Liver (tissue), 9 donors: ENCODE measurements around the gene HSPG2. TPM values are rescaled to one million over a fixed set of nuclear protein-coding genes. Genes with fewer than 3 reads are reported as not detected.

Experiments
- DNase-seq: peaks from one replicate; pipeline ENCODE4 v3.0.0-alpha.2; 2017; ENCODE audit warnings: low spot score
- H3K27ac ChIP-seq, 2 donors: one replicate each; pipeline ENCODE4 v1.7.0; 2013; ENCODE audit warnings: inconsistent platforms in 2 of 2, low read length in 2 of 2, control low read depth in 1 of 2, low read depth in 1 of 2, mild to moderate bottlenecking in 1 of 2
- H3K27me3 ChIP-seq, 4 donors: one replicate each; pipeline versions ENCODE4 v1.6.1 to v1.7.0; 2013; ENCODE audit warnings: low read length in 3 of 4, inconsistent platforms in 1 of 4, mild to moderate bottlenecking in 1 of 4, moderate library complexity in 1 of 4; ENCODE audit not compliant: control insufficient read depth in 4 of 4, insufficient read depth in 4 of 4
- H3K36me3 ChIP-seq, 4 donors: one replicate each; pipeline versions ENCODE4 v1.6.1 to v1.7.0; 2013; ENCODE audit warnings: low read length in 3 of 4, mild to moderate bottlenecking in 3 of 4, low read depth in 1 of 4, moderate library complexity in 1 of 4; ENCODE audit not compliant: control insufficient read depth in 4 of 4, insufficient read depth in 3 of 4
- H3K4me1 ChIP-seq, 4 donors: one replicate each; pipeline versions ENCODE4 v1.6.1 to v1.7.0; 2013; ENCODE audit warnings: low read length in 3 of 4, mild to moderate bottlenecking in 3 of 4, moderate library complexity in 1 of 4; ENCODE audit not compliant: control insufficient read depth in 4 of 4, insufficient read depth in 4 of 4
- H3K4me3 ChIP-seq, 3 donors: one replicate each; pipeline versions ENCODE4 v1.6.1 to v1.7.0; 2013; ENCODE audit warnings: low read length in 3 of 3, control low read depth in 1 of 3, low read depth in 1 of 3, mild to moderate bottlenecking in 1 of 3
- H3K9ac ChIP-seq, 2 donors: one replicate each; pipeline ENCODE4 v1.7.0; 2013; ENCODE audit warnings: low read length in 2 of 2, mild to moderate bottlenecking in 2 of 2, moderate library complexity in 2 of 2, control low read depth in 1 of 2, low read depth in 1 of 2
- H3K9me3 ChIP-seq, 4 donors: one replicate each; pipeline versions ENCODE4 v1.6.1 to v1.7.0; 2013; ENCODE audit warnings: low read length in 3 of 4; ENCODE audit not compliant: control insufficient read depth in 4 of 4
- EGR1 ChIP-seq, 2 donors: IDR thresholded peaks; 2 replicates each; pipeline ENCODE4 v1.6.1; 2016 to 2018; ENCODE audit warnings: antibody characterized with exemption in 2 of 2, low read depth in 2 of 2
- FOXA1 ChIP-seq: IDR thresholded peaks from 2 replicates; pipeline ENCODE4 v1.6.1; 2016; ENCODE audit warnings: antibody characterized with exemption
- FOXA2 ChIP-seq: IDR thresholded peaks from 2 replicates; pipeline ENCODE4 v1.6.1; 2016; ENCODE audit warnings: antibody characterized with exemption
- GABPA ChIP-seq, 2 donors: IDR thresholded peaks in 1 of 2; conservative IDR thresholded peaks in 1 of 2; 2 replicates each; pipeline ENCODE4 v1.6.1; 2016; ENCODE audit warnings: antibody characterized with exemption in 2 of 2, mild to moderate bottlenecking in 1 of 2, moderate library complexity in 1 of 2
- HNF4A ChIP-seq, 2 donors: conservative IDR thresholded peaks; 2 replicates each; pipeline ENCODE4 v1.6.1; 2016; ENCODE audit warnings: antibody characterized with exemption in 2 of 2, mild to moderate bottlenecking in 2 of 2
- HNF4G ChIP-seq: IDR thresholded peaks from 2 replicates; pipeline ENCODE4 v1.6.1; 2016; ENCODE audit warnings: antibody characterized with exemption
- JUND ChIP-seq, 2 donors: IDR thresholded peaks; 2 replicates each; pipeline ENCODE4 v1.6.1; 2016; ENCODE audit warnings: antibody characterized with exemption in 2 of 2
- NR2F2 ChIP-seq: IDR thresholded peaks from 2 replicates; pipeline ENCODE4 v1.6.1; 2016; ENCODE audit warnings: antibody characterized with exemption
- RAD21 ChIP-seq, 2 donors: IDR thresholded peaks; 2 replicates each; pipeline ENCODE4 v1.6.1; 2016; ENCODE audit warnings: antibody characterized with exemption in 2 of 2, mild to moderate bottlenecking in 2 of 2
- RXRA ChIP-seq, 2 donors: IDR thresholded peaks; 2 replicates each; pipeline ENCODE4 v1.6.1; 2017 to 2018; ENCODE audit warnings: antibody characterized with exemption in 2 of 2, mild to moderate bottlenecking in 1 of 2
- SP1 ChIP-seq: IDR thresholded peaks from 2 replicates; pipeline ENCODE4 v1.6.1; 2018; ENCODE audit warnings: antibody characterized with exemption, mild to moderate bottlenecking
- TAF1 ChIP-seq: conservative IDR thresholded peaks from 2 replicates; pipeline ENCODE4 v1.6.1; 2016; ENCODE audit warnings: antibody characterized with exemption, mild to moderate bottlenecking
- YY1 ChIP-seq: IDR thresholded peaks from 2 replicates; pipeline ENCODE4 v1.6.1; 2016; ENCODE audit warnings: antibody characterized with exemption, mild to moderate bottlenecking
- WGBS: extraction: QIAGEN DNeasy Blood & Tissue Kit; methylation state at CpG from one replicate; pipeline ENCODE4 v1.1.7; 2013; 5-methylcytosine and 5-hydroxymethylcytosine counted together
- polyA plus RNA-seq, 2 donors: library from polyadenylated mRNA; stranded (reverse) in 1 of 2; unstranded in 1 of 2; fragments of 200-250 nt in 1 of 2; fragments of >200 nt in 1 of 2; fragmentation: Nextera tagmentation in 1 of 2; extraction: Ambion mirVana in 1 of 2; gene quantifications; one replicate each; pipeline versions ENCODE4 v1.2.1 to v1.2.3, GENCODE V29; 2013 to 2015
- total RNA-seq, 2 donors: library from RNA; depleted of rRNA; stranded (reverse); fragments of >200 nt; gene quantifications; one replicate each; pipeline ENCODE4 v1.2.3, GENCODE V29; 2014
- TF ChIP-seq, protein P1 (sequence below): fragments of 150-350 bp; IDR thresholded peaks from 2 replicates; pipeline ENCODE4 v1.5.1; 2017; ENCODE audit warnings: improper control_type of control experiment, low read depth, low read length; ENCODE audit not compliant: missing input control
- TF ChIP-seq, protein P2 (sequence below): IDR thresholded peaks from 2 replicates; pipeline ENCODE4 v1.6.1; 2016; ENCODE audit warnings: antibody characterized with exemption
- TF ChIP-seq, protein P3 (sequence below): IDR thresholded peaks from 2 replicates; pipeline ENCODE4 v1.6.1; 2016; ENCODE audit warnings: antibody characterized with exemption
- TF ChIP-seq, protein P4 (sequence below): IDR thresholded peaks from 2 replicates; pipeline ENCODE4 v1.6.1; 2016; ENCODE audit warnings: antibody characterized with exemption
- TF ChIP-seq, protein P5 (sequence below): IDR thresholded peaks from 2 replicates; pipeline ENCODE4 v1.6.1; 2016; ENCODE audit warnings: antibody characterized with exemption, mild to moderate bottlenecking
- donor health status: healthy.
- donor health status: healthy.
- donor health status: healthy.
- donor health status: healthy.
- donor health status: healthy.

Gene HSPG2
- total and polyA plus RNA-seq, 4 donors = 5.6 to 43.9 (median 23.9) TPM

DNA sequence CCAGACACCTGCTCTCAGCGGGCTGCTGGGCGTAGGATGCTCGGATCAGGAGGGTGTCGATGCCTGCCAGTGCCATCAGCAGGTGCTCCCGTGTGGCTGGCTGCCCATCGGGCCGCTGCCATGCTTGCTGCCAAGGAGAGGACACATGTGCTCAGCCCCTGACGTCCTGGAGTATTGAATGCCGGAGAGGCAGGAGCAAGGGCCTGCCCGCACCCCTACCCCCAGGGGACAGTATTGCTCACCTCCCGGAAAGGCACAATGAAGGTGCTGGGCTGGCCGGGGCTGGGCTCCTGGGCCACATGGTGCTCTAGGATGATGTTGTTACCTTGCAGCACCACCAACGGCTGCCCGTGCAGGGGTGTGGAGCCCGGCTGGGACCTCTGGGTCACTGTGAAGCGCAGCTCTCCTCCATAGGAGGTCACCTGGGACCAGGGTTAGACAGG, 61.5 kb downstream of the HSPG2 start:
- no peaks in the 10 kb centered on the region for H3K4me1 ChIP-seq
- no peak for DNase-seq
- 92% methylated on average over 16 of the region's 16 CpGs for WGBS
- TF ChIP-seq SP1 = no peak
- TF ChIP-seq, protein P1, sequence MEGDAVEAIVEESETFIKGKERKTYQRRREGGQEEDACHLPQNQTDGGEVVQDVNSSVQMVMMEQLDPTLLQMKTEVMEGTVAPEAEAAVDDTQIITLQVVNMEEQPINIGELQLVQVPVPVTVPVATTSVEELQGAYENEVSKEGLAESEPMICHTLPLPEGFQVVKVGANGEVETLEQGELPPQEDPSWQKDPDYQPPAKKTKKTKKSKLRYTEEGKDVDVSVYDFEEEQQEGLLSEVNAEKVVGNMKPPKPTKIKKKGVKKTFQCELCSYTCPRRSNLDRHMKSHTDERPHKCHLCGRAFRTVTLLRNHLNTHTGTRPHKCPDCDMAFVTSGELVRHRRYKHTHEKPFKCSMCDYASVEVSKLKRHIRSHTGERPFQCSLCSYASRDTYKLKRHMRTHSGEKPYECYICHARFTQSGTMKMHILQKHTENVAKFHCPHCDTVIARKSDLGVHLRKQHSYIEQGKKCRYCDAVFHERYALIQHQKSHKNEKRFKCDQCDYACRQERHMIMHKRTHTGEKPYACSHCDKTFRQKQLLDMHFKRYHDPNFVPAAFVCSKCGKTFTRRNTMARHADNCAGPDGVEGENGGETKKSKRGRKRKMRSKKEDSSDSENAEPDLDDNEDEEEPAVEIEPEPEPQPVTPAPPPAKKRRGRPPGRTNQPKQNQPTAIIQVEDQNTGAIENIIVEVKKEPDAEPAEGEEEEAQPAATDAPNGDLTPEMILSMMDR = no peak
- TF ChIP-seq YY1 = no peak
- TF ChIP-seq HNF4A (conservative IDR thresholded peaks at IDR 0.05) = no peak
- no peak for TF ChIP-seq RXRA (IDR thresholded peaks at IDR 0.05)
- no peak for TF ChIP-seq TAF1
- no peak for TF ChIP-seq HNF4G
- no peak for TF ChIP-seq NR2F2
- no peak for TF ChIP-seq FOXA2
- no peak for TF ChIP-seq EGR1 (IDR thresholded peaks at IDR 0.05; ENCODE audit: low read depth in 2 of 2)
- TF ChIP-seq RAD21 (IDR thresholded peaks at IDR 0.05) = no peak
- TF ChIP-seq JUND (IDR thresholded peaks at IDR 0.05) = no peak
- TF ChIP-seq FOXA1 = no peak
- TF ChIP-seq, protein P2, sequence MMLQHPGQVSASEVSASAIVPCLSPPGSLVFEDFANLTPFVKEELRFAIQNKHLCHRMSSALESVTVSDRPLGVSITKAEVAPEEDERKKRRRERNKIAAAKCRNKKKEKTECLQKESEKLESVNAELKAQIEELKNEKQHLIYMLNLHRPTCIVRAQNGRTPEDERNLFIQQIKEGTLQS = no peak
- H3K27ac ChIP-seq = no peak overlapping the region
- peaks cover 0 to 8% (median 1%) of the 10 kb centered on the region in 4 donors for H3K36me3 ChIP-seq
- no peaks in the 10 kb centered on the region for H3K9me3 ChIP-seq
- no peak overlapping the region for H3K9ac ChIP-seq
- H3K4me3 ChIP-seq = no peak overlapping the region
- H3K27me3 ChIP-seq = no peaks in the 10 kb centered on the region

DNA sequence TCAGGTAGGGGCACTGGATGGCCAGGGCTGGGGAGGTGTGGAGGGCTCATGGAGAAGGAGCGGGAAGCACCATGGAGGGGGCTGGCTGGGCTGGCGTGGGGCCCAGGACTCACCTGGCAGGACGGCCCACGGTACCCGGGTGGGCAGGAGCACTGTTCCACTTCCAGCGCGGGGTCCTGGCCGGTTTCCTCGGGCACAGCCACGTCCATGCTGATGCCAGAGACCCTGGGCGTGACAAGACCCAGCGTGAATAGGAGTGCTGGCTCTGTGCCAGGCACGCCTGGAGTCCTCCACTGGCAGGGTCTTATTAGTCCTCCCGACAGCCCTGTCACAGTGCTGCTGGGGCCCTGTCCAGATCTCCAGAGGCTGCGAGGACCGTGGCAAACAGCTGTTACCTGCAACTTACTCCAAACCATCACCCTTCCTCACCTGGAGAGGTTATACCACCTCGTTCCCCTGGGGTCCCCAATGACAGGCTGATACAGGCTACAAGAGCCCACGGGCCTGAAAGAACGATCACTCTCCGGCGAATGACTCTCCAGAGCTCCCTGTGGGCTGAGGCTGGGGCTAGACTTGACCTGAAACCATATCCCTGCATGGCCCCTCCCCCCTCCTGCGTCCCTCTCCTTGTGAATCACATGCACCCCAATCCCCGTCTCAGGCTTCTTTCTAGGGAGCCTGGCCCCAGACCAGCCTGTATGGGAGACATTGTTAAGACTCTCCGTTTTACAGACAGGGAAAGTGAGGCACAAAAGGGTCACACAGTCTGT, 62.1 kb downstream of the HSPG2 start:
- DNase-seq = no peak
- Histone ChIP-seq H3K4me1 (no peaks in the 10 kb centered on the region), H3K36me3 (peaks cover 0 to 8% (median 1%) of the 10 kb centered on the region in 4 donors), H3K27ac (no peak overlapping the region), H3K27me3 (no peaks in the 10 kb centered on the region), H3K4me3 (no peak overlapping the region), H3K9ac (no peak overlapping the region), H3K9me3 (no peaks in the 10 kb centered on the region)
- WGBS = 83% methylated on average over 24 of the region's 24 CpGs
- no peak for TF ChIP-seq TAF1
- no peak for TF ChIP-seq NR2F2
- no peak for TF ChIP-seq RAD21 (IDR thresholded peaks at IDR 0.05)
- TF ChIP-seq, protein P2 = no peak
- TF ChIP-seq, protein P1 = no peak
- TF ChIP-seq GABPA (IDR thresholded peaks at IDR 0.05 in 1 of 2, conservative IDR thresholded peaks at IDR 0.05 in 1 of 2) = no peak
- TF ChIP-seq EGR1 (IDR thresholded peaks at IDR 0.05; ENCODE audit: low read depth in 2 of 2) = no peak
- TF ChIP-seq RXRA (IDR thresholded peaks at IDR 0.05) = no peak
- no peak for TF ChIP-seq FOXA2
- no peak for TF ChIP-seq FOXA1
- TF ChIP-seq JUND (IDR thresholded peaks at IDR 0.05) = no peak
- no peak for TF ChIP-seq HNF4A (conservative IDR thresholded peaks at IDR 0.05)
- TF ChIP-seq, protein P3, sequence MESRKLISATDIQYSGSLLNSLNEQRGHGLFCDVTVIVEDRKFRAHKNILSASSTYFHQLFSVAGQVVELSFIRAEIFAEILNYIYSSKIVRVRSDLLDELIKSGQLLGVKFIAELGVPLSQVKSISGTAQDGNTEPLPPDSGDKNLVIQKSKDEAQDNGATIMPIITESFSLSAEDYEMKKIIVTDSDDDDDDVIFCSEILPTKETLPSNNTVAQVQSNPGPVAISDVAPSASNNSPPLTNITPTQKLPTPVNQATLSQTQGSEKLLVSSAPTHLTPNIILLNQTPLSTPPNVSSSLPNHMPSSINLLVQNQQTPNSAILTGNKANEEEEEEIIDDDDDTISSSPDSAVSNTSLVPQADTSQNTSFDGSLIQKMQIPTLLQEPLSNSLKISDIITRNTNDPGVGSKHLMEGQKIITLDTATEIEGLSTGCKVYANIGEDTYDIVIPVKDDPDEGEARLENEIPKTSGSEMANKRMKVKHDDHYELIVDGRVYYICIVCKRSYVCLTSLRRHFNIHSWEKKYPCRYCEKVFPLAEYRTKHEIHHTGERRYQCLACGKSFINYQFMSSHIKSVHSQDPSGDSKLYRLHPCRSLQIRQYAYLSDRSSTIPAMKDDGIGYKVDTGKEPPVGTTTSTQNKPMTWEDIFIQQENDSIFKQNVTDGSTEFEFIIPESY = no peak
- TF ChIP-seq, protein P4, sequence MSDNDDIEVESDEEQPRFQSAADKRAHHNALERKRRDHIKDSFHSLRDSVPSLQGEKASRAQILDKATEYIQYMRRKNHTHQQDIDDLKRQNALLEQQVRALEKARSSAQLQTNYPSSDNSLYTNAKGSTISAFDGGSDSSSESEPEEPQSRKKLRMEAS = no peak
- TF ChIP-seq HNF4G = no peak
- TF ChIP-seq, protein P5, sequence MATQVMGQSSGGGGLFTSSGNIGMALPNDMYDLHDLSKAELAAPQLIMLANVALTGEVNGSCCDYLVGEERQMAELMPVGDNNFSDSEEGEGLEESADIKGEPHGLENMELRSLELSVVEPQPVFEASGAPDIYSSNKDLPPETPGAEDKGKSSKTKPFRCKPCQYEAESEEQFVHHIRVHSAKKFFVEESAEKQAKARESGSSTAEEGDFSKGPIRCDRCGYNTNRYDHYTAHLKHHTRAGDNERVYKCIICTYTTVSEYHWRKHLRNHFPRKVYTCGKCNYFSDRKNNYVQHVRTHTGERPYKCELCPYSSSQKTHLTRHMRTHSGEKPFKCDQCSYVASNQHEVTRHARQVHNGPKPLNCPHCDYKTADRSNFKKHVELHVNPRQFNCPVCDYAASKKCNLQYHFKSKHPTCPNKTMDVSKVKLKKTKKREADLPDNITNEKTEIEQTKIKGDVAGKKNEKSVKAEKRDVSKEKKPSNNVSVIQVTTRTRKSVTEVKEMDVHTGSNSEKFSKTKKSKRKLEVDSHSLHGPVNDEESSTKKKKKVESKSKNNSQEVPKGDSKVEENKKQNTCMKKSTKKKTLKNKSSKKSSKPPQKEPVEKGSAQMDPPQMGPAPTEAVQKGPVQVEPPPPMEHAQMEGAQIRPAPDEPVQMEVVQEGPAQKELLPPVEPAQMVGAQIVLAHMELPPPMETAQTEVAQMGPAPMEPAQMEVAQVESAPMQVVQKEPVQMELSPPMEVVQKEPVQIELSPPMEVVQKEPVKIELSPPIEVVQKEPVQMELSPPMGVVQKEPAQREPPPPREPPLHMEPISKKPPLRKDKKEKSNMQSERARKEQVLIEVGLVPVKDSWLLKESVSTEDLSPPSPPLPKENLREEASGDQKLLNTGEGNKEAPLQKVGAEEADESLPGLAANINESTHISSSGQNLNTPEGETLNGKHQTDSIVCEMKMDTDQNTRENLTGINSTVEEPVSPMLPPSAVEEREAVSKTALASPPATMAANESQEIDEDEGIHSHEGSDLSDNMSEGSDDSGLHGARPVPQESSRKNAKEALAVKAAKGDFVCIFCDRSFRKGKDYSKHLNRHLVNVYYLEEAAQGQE = no peak
